ENCODE results near the gene SLC29A3. TPM values are rescaled to one million over a fixed set of nuclear protein-coding genes. Genes with fewer than 3 reads are reported as not detected.

SLC29A3 gene
- total and polyA plus RNA-seq, 2 experiments from 2014 or later, result 10.3 to 12.3 TPM

DNA sequence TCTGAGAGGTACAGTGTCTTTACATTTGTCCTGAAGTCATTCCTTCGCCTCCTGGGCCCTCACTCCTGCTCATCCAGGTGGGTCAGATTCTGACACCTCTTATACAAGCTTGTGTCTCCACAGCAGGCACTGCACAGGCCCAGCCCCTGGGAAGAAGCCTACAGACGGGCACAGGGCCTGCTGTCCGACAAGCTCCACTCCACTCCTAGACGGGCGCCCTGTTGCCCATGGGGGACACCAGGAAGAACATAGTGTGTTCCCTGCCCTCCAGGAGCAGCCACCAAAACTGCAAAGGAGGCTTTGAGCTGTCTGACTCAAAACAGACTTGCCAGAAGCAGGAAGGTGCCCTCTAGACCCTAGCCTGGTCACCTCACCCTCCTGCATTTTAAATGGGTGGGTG is 45.6 kb upstream of the SLC29A3 start (continued):
- TF ChIP-seq, protein P1, sequence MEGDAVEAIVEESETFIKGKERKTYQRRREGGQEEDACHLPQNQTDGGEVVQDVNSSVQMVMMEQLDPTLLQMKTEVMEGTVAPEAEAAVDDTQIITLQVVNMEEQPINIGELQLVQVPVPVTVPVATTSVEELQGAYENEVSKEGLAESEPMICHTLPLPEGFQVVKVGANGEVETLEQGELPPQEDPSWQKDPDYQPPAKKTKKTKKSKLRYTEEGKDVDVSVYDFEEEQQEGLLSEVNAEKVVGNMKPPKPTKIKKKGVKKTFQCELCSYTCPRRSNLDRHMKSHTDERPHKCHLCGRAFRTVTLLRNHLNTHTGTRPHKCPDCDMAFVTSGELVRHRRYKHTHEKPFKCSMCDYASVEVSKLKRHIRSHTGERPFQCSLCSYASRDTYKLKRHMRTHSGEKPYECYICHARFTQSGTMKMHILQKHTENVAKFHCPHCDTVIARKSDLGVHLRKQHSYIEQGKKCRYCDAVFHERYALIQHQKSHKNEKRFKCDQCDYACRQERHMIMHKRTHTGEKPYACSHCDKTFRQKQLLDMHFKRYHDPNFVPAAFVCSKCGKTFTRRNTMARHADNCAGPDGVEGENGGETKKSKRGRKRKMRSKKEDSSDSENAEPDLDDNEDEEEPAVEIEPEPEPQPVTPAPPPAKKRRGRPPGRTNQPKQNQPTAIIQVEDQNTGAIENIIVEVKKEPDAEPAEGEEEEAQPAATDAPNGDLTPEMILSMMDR (conservative IDR thresholded peaks at IDR 0.05; ENCODE audit: low read depth in 2 of 2), result no peak
- no peak for TF ChIP-seq CREB1 (CRISPR knock-in tag; IDR thresholded peaks at IDR 0.05; ENCODE audit: low read depth)

DNA sequence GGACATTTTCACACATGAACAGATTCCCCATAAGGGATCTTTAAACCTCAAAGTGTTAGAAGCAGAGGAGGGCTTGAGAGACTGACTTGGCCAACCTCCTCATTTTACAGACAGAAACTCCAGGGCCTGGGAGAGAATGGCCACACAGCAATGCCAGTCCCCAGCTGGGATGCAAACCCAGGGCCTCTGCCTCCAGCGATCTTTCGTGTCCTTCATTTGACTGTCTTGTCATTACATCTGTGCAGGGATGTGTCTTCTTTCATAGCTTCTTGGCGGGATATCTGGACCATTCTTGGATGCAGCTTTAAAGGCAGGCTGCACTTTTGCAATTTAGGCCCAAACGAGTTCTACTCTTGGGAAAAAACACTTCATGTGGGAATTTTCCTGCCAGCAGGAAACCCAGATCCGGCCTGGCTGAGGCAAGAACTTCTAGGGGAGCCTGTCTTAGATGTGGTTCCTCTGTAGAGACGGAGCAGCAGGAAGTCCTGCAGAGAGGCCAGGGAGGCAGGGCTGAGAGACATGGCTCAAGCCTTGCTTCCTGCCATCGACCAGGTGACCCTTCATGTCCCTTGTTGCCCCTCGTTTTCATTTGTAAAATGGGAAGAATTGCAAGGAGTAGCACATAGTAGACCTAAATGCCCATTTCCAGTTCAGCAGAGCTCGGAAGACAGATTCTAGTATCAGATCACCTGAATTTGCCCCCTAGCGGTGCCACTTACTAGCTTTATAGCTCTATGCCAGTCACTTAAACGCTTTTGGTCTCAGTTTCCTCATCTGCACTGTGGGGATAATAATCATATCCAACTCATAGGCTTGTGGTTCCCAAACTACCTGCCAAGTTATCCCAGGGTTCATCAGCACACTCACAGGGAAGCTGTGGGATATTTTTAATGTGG is 43.9 kb upstream of the SLC29A3 start:
- H3K27me3 Mint-ChIP-seq (ENCODE audit: insufficient read depth, low read depth, poor library complexity), result peaks cover 16% of the 10 kb centered on the region
- peaks cover 38% of the 10 kb centered on the region for H3K79me2 ChIP-seq (replicated peaks; ENCODE audit: insufficient read depth)

DNA sequence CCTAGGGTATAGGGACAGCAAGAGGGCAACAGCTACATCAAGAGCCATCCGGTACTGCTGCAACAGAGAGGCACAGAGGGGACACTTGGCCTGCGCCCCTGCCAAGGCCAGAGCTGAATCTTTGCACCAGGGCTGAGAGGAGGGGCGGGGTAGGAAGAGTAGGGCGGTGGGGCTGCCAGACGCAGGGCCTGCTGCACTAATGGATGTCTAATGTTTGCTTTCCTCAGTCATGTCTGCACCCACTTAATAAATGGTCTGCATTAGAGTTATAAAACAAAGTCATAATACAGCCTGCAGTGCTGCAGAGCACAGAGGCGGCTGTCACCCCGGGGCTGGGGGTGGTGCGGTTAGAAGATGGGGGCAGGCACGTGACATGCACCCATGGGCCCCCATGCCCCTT is 42.2 kb upstream of the SLC29A3 start:
- H3K4me1 Mint-ChIP-seq, result peaks cover 53% of the 10 kb centered on the region
- no peaks in the 10 kb centered on the region for H3K27me3 ChIP-seq (ENCODE audit: insufficient read depth)
- H3K27ac ChIP-seq (ENCODE audit: low read depth), result no peak overlapping the region
- no peak overlapping the region for H3K4me3 ChIP-seq
- no peaks in the 10 kb centered on the region; the same call in 1 of the 2 replicates for H4K20me1 ChIP-seq (replicated peaks; ENCODE audit: insufficient read depth)
- H3K4me3 Mint-ChIP-seq, result no peak overlapping the region
- DNase-seq (ENCODE audit: low spot score) (no peak), ATAC-seq (no peak)
- no peaks in the 10 kb centered on the region for H3K9me3 Mint-ChIP-seq
- H3K9me2 ChIP-seq (ENCODE audit: insufficient read depth), result no peaks in the 10 kb centered on the region
- H2AFZ ChIP-seq, result no peak overlapping the region
- H3K27me3 Mint-ChIP-seq (ENCODE audit: insufficient read depth, low read depth, poor library complexity), result peaks cover 16% of the 10 kb centered on the region
- 0 out of 2 replicates have a peak, but pooled peaks cover under 1% of the 10 kb centered on the region for H3K36me3 ChIP-seq (ENCODE audit: insufficient read depth)
- H3F3A ChIP-seq (replicated peaks; ENCODE audit: low read depth), result no peaks in the 10 kb centered on the region
- peaks cover 24% of the 10 kb centered on the region; the same call in 1 of the 2 replicates for H3K79me2 ChIP-seq (replicated peaks; ENCODE audit: insufficient read depth)
- no peak overlapping the region for H3K4me2 ChIP-seq
- H3K4me1 ChIP-seq (ENCODE audit: insufficient read depth), result peaks cover 20% of the 10 kb centered on the region; the same call in 1 of the 2 replicates
- TF ChIP-seq STAT1 (IDR thresholded peaks at IDR 0.05; ENCODE audit: unreplicated experiment) (no peak), EZH2 (IDR thresholded peaks at IDR 0.05; ENCODE audit: low read depth, unreplicated experiment) (no peak), EZH2phosphoT487 (IDR thresholded peaks at IDR 0.05; ENCODE audit: unreplicated experiment) (no peak)
- TF ChIP-seq, protein P2, sequence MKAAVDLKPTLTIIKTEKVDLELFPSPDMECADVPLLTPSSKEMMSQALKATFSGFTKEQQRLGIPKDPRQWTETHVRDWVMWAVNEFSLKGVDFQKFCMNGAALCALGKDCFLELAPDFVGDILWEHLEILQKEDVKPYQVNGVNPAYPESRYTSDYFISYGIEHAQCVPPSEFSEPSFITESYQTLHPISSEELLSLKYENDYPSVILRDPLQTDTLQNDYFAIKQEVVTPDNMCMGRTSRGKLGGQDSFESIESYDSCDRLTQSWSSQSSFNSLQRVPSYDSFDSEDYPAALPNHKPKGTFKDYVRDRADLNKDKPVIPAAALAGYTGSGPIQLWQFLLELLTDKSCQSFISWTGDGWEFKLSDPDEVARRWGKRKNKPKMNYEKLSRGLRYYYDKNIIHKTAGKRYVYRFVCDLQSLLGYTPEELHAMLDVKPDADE (IDR thresholded peaks at IDR 0.05), result no peak
- TF ChIP-seq, protein P1 (conservative IDR thresholded peaks at IDR 0.05; ENCODE audit: low read depth in 2 of 2), result no peak
- peaks cover 8% of the 10 kb centered on the region; the same call in 2 of the 3 replicates for H3K36me3 Mint-ChIP-seq (ENCODE audit: low read depth)
- no peak overlapping the region for H3K27ac Mint-ChIP-seq

More for the DNA sequence above, 43.9 kb upstream of the SLC29A3 start:
- no peak overlapping the region for H2AFZ ChIP-seq
- peak; percentile 42 for DNase-seq (ENCODE audit: low spot score)
- no peak overlapping the region for H3K4me2 ChIP-seq
- peaks cover 33% of the 10 kb centered on the region for H3K4me1 ChIP-seq (ENCODE audit: insufficient read depth)
- no peaks in the 10 kb centered on the region for H3K36me3 ChIP-seq (ENCODE audit: insufficient read depth)
- H3K9me2 ChIP-seq (ENCODE audit: insufficient read depth), result no peaks in the 10 kb centered on the region
- H4K20me1 ChIP-seq (replicated peaks; ENCODE audit: insufficient read depth), result no peaks in the 10 kb centered on the region; the same call in 1 of the 2 replicates
- no peak overlapping the region for H3K4me3 Mint-ChIP-seq
- H3K27me3 ChIP-seq (ENCODE audit: insufficient read depth), result no peaks in the 10 kb centered on the region
- no peaks in the 10 kb centered on the region for H3K9me3 Mint-ChIP-seq
- H3K27ac ChIP-seq (ENCODE audit: low read depth), result no peak overlapping the region
- H3K4me1 Mint-ChIP-seq, result peaks cover 63% of the 10 kb centered on the region
- no peaks in the 10 kb centered on the region for H3F3A ChIP-seq (replicated peaks; ENCODE audit: low read depth)
- TF ChIP-seq JUNB (IDR thresholded peaks at IDR 0.05; ENCODE audit: unreplicated experiment), result no peak
- TF ChIP-seq, protein P1 (conservative IDR thresholded peaks at IDR 0.05; ENCODE audit: low read depth in 2 of 2), result peak; percentile 31 to 34
- ATAC-seq, result no peak
- no peak overlapping the region for H3K4me3 ChIP-seq
- H3K27ac Mint-ChIP-seq, result peak overlapping the region; percentile 66
- peaks cover 2% of the 10 kb centered on the region; the same call in 2 of the 3 replicates for H3K36me3 Mint-ChIP-seq (ENCODE audit: low read depth)

Measured in GM23338 (cell line).